HepG2 (cell line): ENCODE data around the gene GPR55. TPM values are rescaled to one million over a fixed set of nuclear protein-coding genes. Genes with fewer than 3 reads are reported as not detected.

Source experiments
- ERF ChIP-seq: IDR thresholded peaks from 2 replicates; pipeline ENCODE4 v1.6.1; 2018; ENCODE audit warnings: missing biosample characterization, missing genetic modification reagents
- KDM5B ChIP-seq: sonication (generic); formaldehyde crosslinking; IDR thresholded peaks from 2 replicates; pipeline ENCODE4 v1.4.0; 2020; ENCODE audit warnings: missing genetic modification reagents, mild to moderate bottlenecking, borderline replicate concordance
- MLLT10 ChIP-seq: sonication (generic); formaldehyde crosslinking; IDR thresholded peaks from 2 replicates; pipeline ENCODE4 v1.4.0; 2020; ENCODE audit warnings: missing genetic modification reagents
- NRL ChIP-seq: sonication (generic); formaldehyde crosslinking; IDR thresholded peaks from 2 replicates; pipeline ENCODE4 v1.5.0; 2020; ENCODE audit warnings: missing genetic modification reagents, mild to moderate bottlenecking, moderate library complexity, borderline replicate concordance
- ZNF33A ChIP-seq: sonication (generic); formaldehyde crosslinking; IDR thresholded peaks from 2 replicates; pipeline ENCODE4 v1.5.1; 2020; ENCODE audit warnings: missing genetic modification reagents, mild to moderate bottlenecking, moderate library complexity, borderline replicate concordance
- ZSCAN21 ChIP-seq: sonication (generic); formaldehyde crosslinking; IDR thresholded peaks from 2 replicates; pipeline ENCODE4 v1.8.0; 2022; ENCODE audit warnings: mild to moderate bottlenecking, missing genetic modification reagents, moderate library complexity, borderline replicate concordance
- polyA plus RNA-seq, 8 experiments: library from polyadenylated mRNA; depleted of rRNA in 3 of 8; stranded (reverse) in 7 of 8; unstranded in 1 of 8; fragments of >200 nt; fragmentation: Illumina TruSeq in 4 of 8; extraction: Trizol in 4 of 8; gene quantifications; 2 replicates each; pipeline versions ENCODE4 v1.2.1 to v1.2.3, GENCODE V29; 2011 to 2016; ENCODE audit warnings: low read depth in 4 of 8, missing spikeins in 1 of 8, mixed read lengths in 1 of 8; ENCODE audit not compliant: insufficient read depth in 1 of 8
- total RNA-seq, 5 experiments: library from RNA; depleted of rRNA; stranded (reverse); fragments of >200 nt; fragmentation: Illumina TruSeq; extraction: Trizol; gene quantifications; 2 replicates each; pipeline ENCODE4 v1.2.3, GENCODE V29; 2016; ENCODE audit warnings: low read depth in 1 of 5
- TF ChIP-seq, protein P1 (sequence below): IDR thresholded peaks from 2 replicates; pipeline ENCODE4 v1.4.0; 2020; ENCODE audit warnings: mild to moderate bottlenecking, missing genetic modification reagents
- TF ChIP-seq, protein P2 (sequence below): sonication (generic); formaldehyde crosslinking; IDR thresholded peaks from 2 replicates; pipeline ENCODE4 v1.4.0; 2020; ENCODE audit warnings: missing genetic modification reagents
- TF ChIP-seq, protein P3 (sequence below): sonication (generic); formaldehyde crosslinking; IDR thresholded peaks from 2 replicates; pipeline ENCODE4 v1.8.1; 2023; ENCODE audit warnings: mild to moderate bottlenecking, missing genetic modification reagents
- TF ChIP-seq, protein P4 (sequence below): conservative IDR thresholded peaks from 2 replicates; pipeline ENCODE4 v1.6.1; 2018; ENCODE audit warnings: missing genetic modification reagents

Gene GPR55
- total and polyA plus RNA-seq, 2 of the 13 experiments (the other 11 are each of a cell fraction or from before 2014, with no cell fraction given) = not detected

DNA sequence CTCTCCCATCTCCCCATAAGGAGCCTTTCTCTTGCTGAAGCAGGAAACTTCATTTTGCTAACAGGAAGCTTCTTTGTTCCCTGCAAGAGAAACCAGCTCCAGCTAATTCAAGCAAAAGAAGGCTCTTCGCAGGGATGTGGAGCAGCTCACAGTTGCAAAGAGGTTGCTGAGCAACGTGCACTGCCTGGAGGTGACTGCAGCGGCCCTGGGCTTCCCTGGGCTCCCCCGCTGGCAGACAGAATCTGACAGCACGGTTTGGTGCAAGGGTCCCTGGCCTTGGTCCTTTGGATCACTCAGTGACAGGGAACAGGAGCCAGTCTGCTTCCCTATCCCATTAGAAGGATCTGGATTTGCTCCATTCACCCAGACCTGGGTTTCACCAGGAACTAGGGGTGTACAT is 25.8 kb downstream of the GPR55 start (continued):
- TF ChIP-seq, protein P1, sequence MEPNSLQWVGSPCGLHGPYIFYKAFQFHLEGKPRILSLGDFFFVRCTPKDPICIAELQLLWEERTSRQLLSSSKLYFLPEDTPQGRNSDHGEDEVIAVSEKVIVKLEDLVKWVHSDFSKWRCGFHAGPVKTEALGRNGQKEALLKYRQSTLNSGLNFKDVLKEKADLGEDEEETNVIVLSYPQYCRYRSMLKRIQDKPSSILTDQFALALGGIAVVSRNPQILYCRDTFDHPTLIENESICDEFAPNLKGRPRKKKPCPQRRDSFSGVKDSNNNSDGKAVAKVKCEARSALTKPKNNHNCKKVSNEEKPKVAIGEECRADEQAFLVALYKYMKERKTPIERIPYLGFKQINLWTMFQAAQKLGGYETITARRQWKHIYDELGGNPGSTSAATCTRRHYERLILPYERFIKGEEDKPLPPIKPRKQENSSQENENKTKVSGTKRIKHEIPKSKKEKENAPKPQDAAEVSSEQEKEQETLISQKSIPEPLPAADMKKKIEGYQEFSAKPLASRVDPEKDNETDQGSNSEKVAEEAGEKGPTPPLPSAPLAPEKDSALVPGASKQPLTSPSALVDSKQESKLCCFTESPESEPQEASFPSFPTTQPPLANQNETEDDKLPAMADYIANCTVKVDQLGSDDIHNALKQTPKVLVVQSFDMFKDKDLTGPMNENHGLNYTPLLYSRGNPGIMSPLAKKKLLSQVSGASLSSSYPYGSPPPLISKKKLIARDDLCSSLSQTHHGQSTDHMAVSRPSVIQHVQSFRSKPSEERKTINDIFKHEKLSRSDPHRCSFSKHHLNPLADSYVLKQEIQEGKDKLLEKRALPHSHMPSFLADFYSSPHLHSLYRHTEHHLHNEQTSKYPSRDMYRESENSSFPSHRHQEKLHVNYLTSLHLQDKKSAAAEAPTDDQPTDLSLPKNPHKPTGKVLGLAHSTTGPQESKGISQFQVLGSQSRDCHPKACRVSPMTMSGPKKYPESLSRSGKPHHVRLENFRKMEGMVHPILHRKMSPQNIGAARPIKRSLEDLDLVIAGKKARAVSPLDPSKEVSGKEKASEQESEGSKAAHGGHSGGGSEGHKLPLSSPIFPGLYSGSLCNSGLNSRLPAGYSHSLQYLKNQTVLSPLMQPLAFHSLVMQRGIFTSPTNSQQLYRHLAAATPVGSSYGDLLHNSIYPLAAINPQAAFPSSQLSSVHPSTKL (CRISPR knock-in tag) = no peak
- TF ChIP-seq ZSCAN21 (CRISPR knock-in tag) = no peak
- TF ChIP-seq, protein P2, sequence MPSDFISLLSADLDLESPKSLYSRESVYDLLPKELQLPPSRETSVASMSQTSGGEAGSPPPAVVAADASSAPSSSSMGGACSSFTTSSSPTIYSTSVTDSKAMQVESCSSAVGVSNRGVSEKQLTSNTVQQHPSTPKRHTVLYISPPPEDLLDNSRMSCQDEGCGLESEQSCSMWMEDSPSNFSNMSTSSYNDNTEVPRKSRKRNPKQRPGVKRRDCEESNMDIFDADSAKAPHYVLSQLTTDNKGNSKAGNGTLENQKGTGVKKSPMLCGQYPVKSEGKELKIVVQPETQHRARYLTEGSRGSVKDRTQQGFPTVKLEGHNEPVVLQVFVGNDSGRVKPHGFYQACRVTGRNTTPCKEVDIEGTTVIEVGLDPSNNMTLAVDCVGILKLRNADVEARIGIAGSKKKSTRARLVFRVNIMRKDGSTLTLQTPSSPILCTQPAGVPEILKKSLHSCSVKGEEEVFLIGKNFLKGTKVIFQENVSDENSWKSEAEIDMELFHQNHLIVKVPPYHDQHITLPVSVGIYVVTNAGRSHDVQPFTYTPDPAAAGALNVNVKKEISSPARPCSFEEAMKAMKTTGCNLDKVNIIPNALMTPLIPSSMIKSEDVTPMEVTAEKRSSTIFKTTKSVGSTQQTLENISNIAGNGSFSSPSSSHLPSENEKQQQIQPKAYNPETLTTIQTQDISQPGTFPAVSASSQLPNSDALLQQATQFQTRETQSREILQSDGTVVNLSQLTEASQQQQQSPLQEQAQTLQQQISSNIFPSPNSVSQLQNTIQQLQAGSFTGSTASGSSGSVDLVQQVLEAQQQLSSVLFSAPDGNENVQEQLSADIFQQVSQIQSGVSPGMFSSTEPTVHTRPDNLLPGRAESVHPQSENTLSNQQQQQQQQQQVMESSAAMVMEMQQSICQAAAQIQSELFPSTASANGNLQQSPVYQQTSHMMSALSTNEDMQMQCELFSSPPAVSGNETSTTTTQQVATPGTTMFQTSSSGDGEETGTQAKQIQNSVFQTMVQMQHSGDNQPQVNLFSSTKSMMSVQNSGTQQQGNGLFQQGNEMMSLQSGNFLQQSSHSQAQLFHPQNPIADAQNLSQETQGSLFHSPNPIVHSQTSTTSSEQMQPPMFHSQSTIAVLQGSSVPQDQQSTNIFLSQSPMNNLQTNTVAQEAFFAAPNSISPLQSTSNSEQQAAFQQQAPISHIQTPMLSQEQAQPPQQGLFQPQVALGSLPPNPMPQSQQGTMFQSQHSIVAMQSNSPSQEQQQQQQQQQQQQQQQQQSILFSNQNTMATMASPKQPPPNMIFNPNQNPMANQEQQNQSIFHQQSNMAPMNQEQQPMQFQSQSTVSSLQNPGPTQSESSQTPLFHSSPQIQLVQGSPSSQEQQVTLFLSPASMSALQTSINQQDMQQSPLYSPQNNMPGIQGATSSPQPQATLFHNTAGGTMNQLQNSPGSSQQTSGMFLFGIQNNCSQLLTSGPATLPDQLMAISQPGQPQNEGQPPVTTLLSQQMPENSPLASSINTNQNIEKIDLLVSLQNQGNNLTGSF (CRISPR knock-in tag) = no peak
- TF ChIP-seq, protein P3, sequence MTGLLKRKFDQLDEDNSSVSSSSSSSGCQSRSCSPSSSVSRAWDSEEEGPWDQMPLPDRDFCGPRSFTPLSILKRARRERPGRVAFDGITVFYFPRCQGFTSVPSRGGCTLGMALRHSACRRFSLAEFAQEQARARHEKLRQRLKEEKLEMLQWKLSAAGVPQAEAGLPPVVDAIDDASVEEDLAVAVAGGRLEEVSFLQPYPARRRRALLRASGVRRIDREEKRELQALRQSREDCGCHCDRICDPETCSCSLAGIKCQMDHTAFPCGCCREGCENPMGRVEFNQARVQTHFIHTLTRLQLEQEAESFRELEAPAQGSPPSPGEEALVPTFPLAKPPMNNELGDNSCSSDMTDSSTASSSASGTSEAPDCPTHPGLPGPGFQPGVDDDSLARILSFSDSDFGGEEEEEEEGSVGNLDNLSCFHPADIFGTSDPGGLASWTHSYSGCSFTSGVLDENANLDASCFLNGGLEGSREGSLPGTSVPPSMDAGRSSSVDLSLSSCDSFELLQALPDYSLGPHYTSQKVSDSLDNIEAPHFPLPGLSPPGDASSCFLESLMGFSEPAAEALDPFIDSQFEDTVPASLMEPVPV (CRISPR knock-in tag) = no peak
- TF ChIP-seq MLLT10 (CRISPR knock-in tag) = no peak
- no peak for TF ChIP-seq NRL
- TF ChIP-seq, protein P4, sequence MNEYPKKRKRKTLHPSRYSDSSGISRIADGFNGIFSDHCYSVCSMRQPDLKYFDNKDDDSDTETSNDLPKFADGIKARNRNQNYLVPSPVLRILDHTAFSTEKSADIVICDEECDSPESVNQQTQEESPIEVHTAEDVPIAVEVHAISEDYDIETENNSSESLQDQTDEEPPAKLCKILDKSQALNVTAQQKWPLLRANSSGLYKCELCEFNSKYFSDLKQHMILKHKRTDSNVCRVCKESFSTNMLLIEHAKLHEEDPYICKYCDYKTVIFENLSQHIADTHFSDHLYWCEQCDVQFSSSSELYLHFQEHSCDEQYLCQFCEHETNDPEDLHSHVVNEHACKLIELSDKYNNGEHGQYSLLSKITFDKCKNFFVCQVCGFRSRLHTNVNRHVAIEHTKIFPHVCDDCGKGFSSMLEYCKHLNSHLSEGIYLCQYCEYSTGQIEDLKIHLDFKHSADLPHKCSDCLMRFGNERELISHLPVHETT (CRISPR knock-in tag) = no peak
- no peak for TF ChIP-seq KDM5B (CRISPR knock-in tag)
- no peak for TF ChIP-seq ZNF33A
- no peak for TF ChIP-seq ERF (CRISPR knock-in tag)
